SU-DHL-6 (cell line): ENCODE measurements around the gene MEX3A.
"Not testable (repeated sequence)": the region's sequence is repeated elsewhere in the genome, so short reads cannot be mapped to it uniquely, and the experiment has no call there.

Experiments
- EZH2phosphoT487 ChIP-seq: fragments of 200-600 bp; sonication (generic), shearing (Covaris generic); conservative IDR thresholded peaks from 2 replicates; pipeline ENCODE4 v1.6.1; 2018; ENCODE audit warnings: mild to moderate bottlenecking, antibody characterized with exemption, low read length, moderate library complexity, mixed read lengths
- TF ChIP-seq, protein P1 (sequence below): fragments of 200-600 bp; sonication (generic); IDR thresholded peaks from one replicate; pipeline ENCODE4 v1.5.1; 2017; ENCODE audit warnings: antibody characterized with exemption, mild to moderate bottlenecking, low read length, moderate library complexity; ENCODE audit not compliant: insufficient read depth, poor library complexity, severe bottlenecking

DNA sequence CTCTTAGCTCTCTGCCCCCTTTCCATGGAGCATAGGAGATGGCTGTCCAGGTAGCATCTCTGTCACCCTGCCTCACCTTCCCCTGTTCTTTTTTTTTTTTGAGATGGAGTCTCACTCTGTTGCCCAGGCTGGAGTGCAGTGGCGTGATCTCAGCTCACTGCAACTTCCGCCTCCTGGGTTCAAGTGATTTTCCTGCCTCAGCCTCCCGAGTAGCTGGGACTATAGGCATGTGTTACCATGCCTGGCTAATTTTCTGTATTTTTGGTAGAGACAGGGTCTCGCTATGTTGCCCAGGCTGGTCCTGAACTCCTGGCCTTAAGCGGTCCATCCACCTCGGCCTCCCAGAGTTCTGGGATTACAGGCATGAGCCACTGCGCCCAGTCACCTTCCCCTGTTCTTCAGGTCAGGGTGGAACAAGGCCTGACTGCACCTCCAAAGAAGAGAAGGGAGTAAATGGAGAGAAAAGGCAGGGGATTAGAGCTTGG is 10.9 kb downstream of the MEX3A start:
- TF ChIP-seq, protein P1, sequence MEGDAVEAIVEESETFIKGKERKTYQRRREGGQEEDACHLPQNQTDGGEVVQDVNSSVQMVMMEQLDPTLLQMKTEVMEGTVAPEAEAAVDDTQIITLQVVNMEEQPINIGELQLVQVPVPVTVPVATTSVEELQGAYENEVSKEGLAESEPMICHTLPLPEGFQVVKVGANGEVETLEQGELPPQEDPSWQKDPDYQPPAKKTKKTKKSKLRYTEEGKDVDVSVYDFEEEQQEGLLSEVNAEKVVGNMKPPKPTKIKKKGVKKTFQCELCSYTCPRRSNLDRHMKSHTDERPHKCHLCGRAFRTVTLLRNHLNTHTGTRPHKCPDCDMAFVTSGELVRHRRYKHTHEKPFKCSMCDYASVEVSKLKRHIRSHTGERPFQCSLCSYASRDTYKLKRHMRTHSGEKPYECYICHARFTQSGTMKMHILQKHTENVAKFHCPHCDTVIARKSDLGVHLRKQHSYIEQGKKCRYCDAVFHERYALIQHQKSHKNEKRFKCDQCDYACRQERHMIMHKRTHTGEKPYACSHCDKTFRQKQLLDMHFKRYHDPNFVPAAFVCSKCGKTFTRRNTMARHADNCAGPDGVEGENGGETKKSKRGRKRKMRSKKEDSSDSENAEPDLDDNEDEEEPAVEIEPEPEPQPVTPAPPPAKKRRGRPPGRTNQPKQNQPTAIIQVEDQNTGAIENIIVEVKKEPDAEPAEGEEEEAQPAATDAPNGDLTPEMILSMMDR = not testable (repeated sequence)
- not testable (repeated sequence) for TF ChIP-seq EZH2phosphoT487
